Measurements from ENCODE around the gene TMEM240.
A peak's percentile ranks its signal among the peaks of the same experiment; 100 is the strongest.
"Not testable (repeated sequence)": the region's sequence is repeated elsewhere in the genome, so short reads cannot be mapped to it uniquely, and the experiment has no call there.

The TMEM240 gene

GRCh38 chr1:1524750-1525383, 15.6 kb downstream of the TMEM240 start:
- not testable (repeated sequence) for DNase-seq (ENCODE audit: low read depth)

GRCh38 chr1:1523651-1524050, 16.8 kb downstream of the TMEM240 start:
- DNase-seq (ENCODE audit: low read depth) = not testable (repeated sequence)

- not testable (repeated sequence) for DNase-seq (ENCODE audit: low read depth)
Observed at GRCh38 chr1:1523226-1523625, 17.2 kb downstream of the TMEM240 start.

GRCh38 chr1:1522536-1522935, 17.9 kb downstream of the TMEM240 start:
- DNase-seq (ENCODE audit: low read depth) = not testable (repeated sequence)

GRCh38 chr1:1521331-1521730, 19.1 kb downstream of the TMEM240 start:
- DNase-seq (ENCODE audit: low read depth) = no peak

- DNase-seq (ENCODE audit: low read depth) = not testable (repeated sequence)
Observed at GRCh38 chr1:1519805-1520505, 20.5 kb downstream of the TMEM240 start.

- not testable (repeated sequence) for DNase-seq (ENCODE audit: low read depth)
Observed at GRCh38 chr1:1518621-1519007, 21.8 kb downstream of the TMEM240 start.

GRCh38 chr1:1517973-1518620, 22.3 kb downstream of the TMEM240 start:
- no peak for DNase-seq (ENCODE audit: low read depth)

GRCh38 chr1:1516923-1517322, 23.5 kb downstream of the TMEM240 start:
- not testable (repeated sequence) for DNase-seq (ENCODE audit: low read depth)

- DNase-seq (ENCODE audit: low read depth) = not testable (repeated sequence)
Observed at GRCh38 chr1:1514376-1514775, 26.0 kb downstream of the TMEM240 start.

GRCh38 chr1:1513675-1514074, 26.7 kb downstream of the TMEM240 start:
- not testable (repeated sequence) for DNase-seq (ENCODE audit: low read depth)

GRCh38 chr1:1512425-1512824, 28.0 kb downstream of the TMEM240 start:
- not testable (repeated sequence) for DNase-seq (ENCODE audit: low read depth)

- peak; percentile 92 for DNase-seq (ENCODE audit: low read depth)
Observed at GRCh38 chr1:1511533-1512285, 28.7 kb downstream of the TMEM240 start, which contains the start of gene ATAD3A. TSS of gene ATAD3A (plus strand) at chr1:1512162. CDS start at chr1:1512269, 107 bp downstream.

- no peak for DNase-seq (ENCODE audit: low read depth)
Observed at GRCh38 chr1:1510912-1511532, 29.4 kb downstream of the TMEM240 start.

GRCh38 chr1:1509465-1509850, 31.0 kb downstream of the TMEM240 start:
- DNase-seq (ENCODE audit: low read depth) = not testable (repeated sequence)

GRCh38 chr1:1508775-1509464, 31.5 kb downstream of the TMEM240 start:
- DNase-seq (ENCODE audit: low read depth) = not testable (repeated sequence)

- no peak for DNase-seq (ENCODE audit: low read depth)
Observed at GRCh38 chr1:1507305-1507704, 33.1 kb downstream of the TMEM240 start.

- DNase-seq (ENCODE audit: low read depth) = not testable (repeated sequence)
Observed at GRCh38 chr1:1505801-1506200, 34.6 kb downstream of the TMEM240 start.

- DNase-seq (ENCODE audit: low read depth) = not testable (repeated sequence)
Observed at GRCh38 chr1:1505366-1505798, 35.0 kb downstream of the TMEM240 start.

GRCh38 chr1:1504777-1505365, 35.6 kb downstream of the TMEM240 start:
- DNase-seq (ENCODE audit: low read depth) = peak; percentile 35

Measured in activated T-helper 1 cell treated with Interleukin-2 at 50 U/mL for 16 hours (primary cell).